Lung (tissue), 12 donors: ENCODE data around the gene SOBP. TPM values are rescaled to one million over a fixed set of nuclear protein-coding genes. Genes with fewer than 3 reads are reported as not detected.

Source experiments
- ATAC-seq: fragments of 200-7000 bp; cut with Tn5 transposase; one replicate; pipeline ENCODE4 v1.9.1; 2020; ENCODE audit warnings: moderate number of reproducible peaks; ENCODE audit not compliant: insufficient read depth, low FRiP score
- DNase-seq, 3 donors: peaks; one replicate each; pipeline ENCODE4 v3.0.0-alpha.2; 2013 to 2017
- H3K27ac ChIP-seq, 2 donors: one replicate each; pipeline ENCODE4 v1.5.1; 2013; ENCODE audit warnings: mild to moderate bottlenecking in 2 of 2, moderate library complexity in 2 of 2, control low read depth in 1 of 2, inconsistent platforms in 1 of 2, low read depth in 1 of 2, low read length in 1 of 2
- H3K27me3 ChIP-seq, 3 donors: one replicate each; pipeline ENCODE4 v1.5.1; 2013; ENCODE audit warnings: low read length in 2 of 3; ENCODE audit not compliant: control insufficient read depth in 3 of 3, insufficient read depth in 3 of 3
- H3K36me3 ChIP-seq, 4 donors: one replicate each; pipeline ENCODE4 v1.5.1; 2013; ENCODE audit warnings: low read length in 4 of 4, mild to moderate bottlenecking in 1 of 4, moderate library complexity in 1 of 4; ENCODE audit not compliant: control insufficient read depth in 4 of 4, insufficient read depth in 4 of 4
- H3K4me1 ChIP-seq, 5 donors: one replicate each; pipeline ENCODE4 v1.5.1; 2013; ENCODE audit warnings: low read length in 5 of 5, mild to moderate bottlenecking in 2 of 5, moderate library complexity in 1 of 5; ENCODE audit not compliant: control insufficient read depth in 5 of 5, insufficient read depth in 5 of 5
- H3K4me3 ChIP-seq: one replicate; pipeline ENCODE4 v1.5.1; 2013; ENCODE audit warnings: mild to moderate bottlenecking, control low read depth, moderate library complexity
- H3K9ac ChIP-seq, 2 donors: one replicate each; pipeline ENCODE4 v1.5.1; 2013; ENCODE audit warnings: low read length in 2 of 2, control low read depth in 1 of 2; ENCODE audit not compliant: insufficient read depth in 1 of 2
- H3K9me3 ChIP-seq, 4 donors: one replicate each; pipeline ENCODE4 v1.5.1; 2013; ENCODE audit warnings: low read length in 3 of 4, mild to moderate bottlenecking in 1 of 4, moderate library complexity in 1 of 4; ENCODE audit not compliant: control insufficient read depth in 4 of 4, insufficient read depth in 3 of 4
- WGBS, 2 donors: extraction: QIAGEN DNeasy Blood & Tissue Kit; methylation state at CpG; one replicate each; pipeline ENCODE4 v1.1.7; 2013; 5-methylcytosine and 5-hydroxymethylcytosine counted together
- polyA plus RNA-seq, 2 donors: library from polyadenylated mRNA; stranded (reverse); fragments of 200-250 nt; gene quantifications; one replicate each; pipeline ENCODE4 v1.2.1, GENCODE V29; 2013
- total RNA-seq, 2 donors: library from RNA; depleted of rRNA in 1 of 2; stranded (reverse); fragments of >200 nt in 1 of 2; gene quantifications; one replicate each; pipeline ENCODE4 v1.2.1, GENCODE V29; 2014 to 2021
- TF ChIP-seq, protein P1 (sequence below): IDR thresholded peaks from 2 replicates; pipeline ENCODE4 v1.5.1; 2012; ENCODE audit warnings: mild to moderate bottlenecking; ENCODE audit errors: control extremely low read depth, extremely low read depth
- donor health status: control.
- donor health status: control.
- donor health status: Bipolar disorder and iron deficiency.
- donor health status: healthy.
- donor health status: DM: yes; HTN: yes; CAD: no.

SOBP gene
- total and polyA plus RNA-seq, 4 donors, result 1.6 to 14.5 (median 5.8) TPM

DNA sequence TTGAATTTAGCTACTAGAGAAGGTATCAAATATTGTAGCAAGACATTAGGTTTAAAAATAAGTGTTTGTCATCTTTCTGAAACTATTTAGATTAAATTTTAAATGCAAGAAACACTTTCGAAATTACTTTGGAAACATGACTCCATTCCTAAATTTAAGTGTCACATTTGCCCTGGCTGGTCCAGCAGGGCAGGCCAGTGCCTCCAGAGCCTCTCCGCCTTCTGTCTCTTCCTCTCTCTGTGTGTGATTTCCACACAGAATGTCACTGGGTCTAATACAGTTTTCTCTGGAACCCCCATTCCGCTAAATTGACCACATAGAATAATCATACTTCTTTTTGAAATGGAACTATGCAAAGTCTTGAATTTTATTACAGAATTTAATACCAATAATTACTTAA, 111.5 kb downstream of the SOBP start:
- no peaks in the 10 kb centered on the region for H3K27me3 ChIP-seq
- TF ChIP-seq, protein P1, sequence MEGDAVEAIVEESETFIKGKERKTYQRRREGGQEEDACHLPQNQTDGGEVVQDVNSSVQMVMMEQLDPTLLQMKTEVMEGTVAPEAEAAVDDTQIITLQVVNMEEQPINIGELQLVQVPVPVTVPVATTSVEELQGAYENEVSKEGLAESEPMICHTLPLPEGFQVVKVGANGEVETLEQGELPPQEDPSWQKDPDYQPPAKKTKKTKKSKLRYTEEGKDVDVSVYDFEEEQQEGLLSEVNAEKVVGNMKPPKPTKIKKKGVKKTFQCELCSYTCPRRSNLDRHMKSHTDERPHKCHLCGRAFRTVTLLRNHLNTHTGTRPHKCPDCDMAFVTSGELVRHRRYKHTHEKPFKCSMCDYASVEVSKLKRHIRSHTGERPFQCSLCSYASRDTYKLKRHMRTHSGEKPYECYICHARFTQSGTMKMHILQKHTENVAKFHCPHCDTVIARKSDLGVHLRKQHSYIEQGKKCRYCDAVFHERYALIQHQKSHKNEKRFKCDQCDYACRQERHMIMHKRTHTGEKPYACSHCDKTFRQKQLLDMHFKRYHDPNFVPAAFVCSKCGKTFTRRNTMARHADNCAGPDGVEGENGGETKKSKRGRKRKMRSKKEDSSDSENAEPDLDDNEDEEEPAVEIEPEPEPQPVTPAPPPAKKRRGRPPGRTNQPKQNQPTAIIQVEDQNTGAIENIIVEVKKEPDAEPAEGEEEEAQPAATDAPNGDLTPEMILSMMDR, result no peak
- H3K4me3 ChIP-seq, result no peak overlapping the region
- H3K27ac ChIP-seq, result no peak overlapping the region
- ATAC-seq (no peak), DNase-seq (no peak)
- H3K4me1 ChIP-seq, result peaks cover 0 to 10% (median 5%) of the 10 kb centered on the region in 5 donors
- WGBS, 2 donors, result 93 to 94% methylated on average over 3 of the region's 3 CpGs
- H3K9me3 ChIP-seq, result no peaks in the 10 kb centered on the region
- H3K9ac ChIP-seq, result no peak overlapping the region
- no peaks in the 10 kb centered on the region for H3K36me3 ChIP-seq

DNA sequence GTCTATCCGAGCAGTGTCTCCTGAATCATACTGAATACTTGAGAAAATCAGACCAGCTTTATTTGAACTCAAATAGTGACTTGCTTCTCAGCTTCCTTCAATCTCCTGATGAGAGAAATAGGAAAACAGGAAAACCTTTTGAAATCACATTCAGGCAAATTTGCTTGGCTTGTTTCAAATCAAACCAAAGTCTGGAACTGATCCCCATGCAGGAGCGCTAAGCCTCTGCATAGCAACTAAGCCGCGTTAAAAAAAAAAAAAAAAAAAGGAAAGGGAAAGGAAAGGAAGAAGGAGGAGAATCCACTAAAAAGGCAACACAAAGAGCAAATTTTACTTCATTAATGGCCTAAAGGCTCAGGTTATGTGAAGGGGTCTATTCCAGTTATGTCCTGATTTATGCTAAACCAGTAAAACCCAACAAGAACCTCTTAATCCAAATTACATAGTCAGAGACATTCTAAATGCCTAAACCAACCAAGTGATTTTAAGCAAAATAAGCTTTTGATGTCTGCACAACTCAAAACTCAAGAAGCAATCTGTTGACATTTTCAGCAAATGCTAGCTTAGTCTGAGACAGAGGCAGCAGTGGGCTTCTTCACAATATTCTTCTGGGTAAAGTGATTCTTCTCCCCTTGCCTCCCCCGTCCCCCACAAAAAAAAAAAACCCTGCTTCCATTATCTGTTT, 112.5 kb downstream of the SOBP start:
- 85 to 89% methylated on average over 5 of the region's 5 CpGs for WGBS, 2 donors
- no peak for DNase-seq
- H3K9ac ChIP-seq, result no peak overlapping the region
- no peaks in the 10 kb centered on the region for H3K27me3 ChIP-seq
- no peaks in the 10 kb centered on the region for H3K9me3 ChIP-seq
- no peak for ATAC-seq
- H3K4me3 ChIP-seq, result no peak overlapping the region
- TF ChIP-seq, protein P1, result no peak
- no peaks in the 10 kb centered on the region for H3K36me3 ChIP-seq
- H3K4me1 ChIP-seq, result peaks cover 0 to 15% (median 7%) of the 10 kb centered on the region in 5 donors
- no peak overlapping the region for H3K27ac ChIP-seq

DNA sequence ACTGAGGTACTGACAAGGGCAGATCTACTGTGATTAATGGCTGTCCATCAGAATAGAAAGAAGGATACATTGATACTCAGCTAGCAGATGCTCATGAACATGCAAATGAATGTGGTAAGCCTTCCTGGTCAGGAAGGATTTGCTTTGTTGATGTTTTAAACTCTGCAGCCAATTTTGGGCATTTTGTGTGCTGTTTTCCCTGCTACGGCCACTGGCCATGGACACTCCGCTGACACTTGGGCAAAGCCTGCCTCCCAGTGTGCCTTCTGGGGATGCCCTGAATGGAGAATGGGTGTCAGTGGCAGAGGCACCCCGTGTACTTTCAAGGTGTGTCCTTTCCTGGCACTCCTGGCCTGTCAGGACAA, 113.1 kb downstream of the SOBP start:
- TF ChIP-seq, protein P1, result no peak
- H3K9ac ChIP-seq, result no peak overlapping the region

DNA sequence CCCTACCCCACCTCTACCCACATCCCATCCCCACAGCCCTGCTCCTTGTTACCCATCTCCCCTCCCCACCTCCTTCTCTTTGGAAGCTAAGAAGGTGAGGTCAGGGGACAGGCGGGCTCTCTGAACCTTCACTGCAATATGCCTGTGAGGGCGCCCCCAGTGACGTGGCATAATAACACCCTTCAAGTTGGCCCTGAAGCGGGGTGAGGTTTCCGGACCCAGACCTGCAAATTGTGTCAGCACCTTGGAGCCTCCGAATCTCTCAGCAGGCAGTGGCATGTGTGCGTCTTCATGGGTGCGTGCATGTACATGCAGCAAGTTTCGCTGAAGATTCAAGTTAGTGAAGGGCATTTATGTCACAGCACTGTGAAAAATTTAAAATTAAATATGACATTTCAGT, 114.6 kb downstream of the SOBP start:
- no peaks in the 10 kb centered on the region for H3K36me3 ChIP-seq
- H3K27me3 ChIP-seq, result no peaks in the 10 kb centered on the region
- TF ChIP-seq, protein P1, result no peak
- 97% methylated on average over 9 of the region's 9 CpGs for WGBS, 2 donors
- H3K9me3 ChIP-seq, result no peaks in the 10 kb centered on the region
- peaks cover 0 to 18% (median 7%) of the 10 kb centered on the region in 5 donors for H3K4me1 ChIP-seq
- ATAC-seq (no peak), DNase-seq (no peak)
- H3K27ac ChIP-seq, result no peak overlapping the region
- no peak overlapping the region for H3K4me3 ChIP-seq
- no peak overlapping the region for H3K9ac ChIP-seq

More for the DNA sequence above, 113.1 kb downstream of the SOBP start:
- 84 to 90% methylated on average over 3 of the region's 3 CpGs for WGBS, 2 donors
- DNase-seq (no peak), ATAC-seq (no peak)
- Histone ChIP-seq H3K4me3 (no peak overlapping the region), H3K27me3 (no peaks in the 10 kb centered on the region), H3K36me3 (no peaks in the 10 kb centered on the region), H3K4me1 (peaks cover 0 to 18% (median 7%) of the 10 kb centered on the region in 5 donors), H3K27ac (no peak overlapping the region), H3K9me3 (no peaks in the 10 kb centered on the region)
